Liver (tissue), 9 donors: ENCODE data around the gene SMYD5. TPM values are rescaled to one million over a fixed set of nuclear protein-coding genes. Genes with fewer than 3 reads are reported as not detected.

Experiments
- DNase-seq: peaks from one replicate; pipeline ENCODE4 v3.0.0-alpha.2; 2017; ENCODE audit warnings: low spot score
- H3K27ac ChIP-seq, 2 donors: one replicate each; pipeline ENCODE4 v1.7.0; 2013; ENCODE audit warnings: inconsistent platforms in 2 of 2, low read length in 2 of 2, control low read depth in 1 of 2, low read depth in 1 of 2, mild to moderate bottlenecking in 1 of 2
- H3K27me3 ChIP-seq, 4 donors: one replicate each; pipeline versions ENCODE4 v1.6.1 to v1.7.0; 2013; ENCODE audit warnings: low read length in 3 of 4, inconsistent platforms in 1 of 4, mild to moderate bottlenecking in 1 of 4, moderate library complexity in 1 of 4; ENCODE audit not compliant: control insufficient read depth in 4 of 4, insufficient read depth in 4 of 4
- H3K36me3 ChIP-seq, 4 donors: one replicate each; pipeline versions ENCODE4 v1.6.1 to v1.7.0; 2013; ENCODE audit warnings: low read length in 3 of 4, mild to moderate bottlenecking in 3 of 4, low read depth in 1 of 4, moderate library complexity in 1 of 4; ENCODE audit not compliant: control insufficient read depth in 4 of 4, insufficient read depth in 3 of 4
- H3K4me1 ChIP-seq, 4 donors: one replicate each; pipeline versions ENCODE4 v1.6.1 to v1.7.0; 2013; ENCODE audit warnings: low read length in 3 of 4, mild to moderate bottlenecking in 3 of 4, moderate library complexity in 1 of 4; ENCODE audit not compliant: control insufficient read depth in 4 of 4, insufficient read depth in 4 of 4
- H3K4me3 ChIP-seq, 3 donors: one replicate each; pipeline versions ENCODE4 v1.6.1 to v1.7.0; 2013; ENCODE audit warnings: low read length in 3 of 3, control low read depth in 1 of 3, low read depth in 1 of 3, mild to moderate bottlenecking in 1 of 3
- H3K9ac ChIP-seq, 2 donors: one replicate each; pipeline ENCODE4 v1.7.0; 2013; ENCODE audit warnings: low read length in 2 of 2, mild to moderate bottlenecking in 2 of 2, moderate library complexity in 2 of 2, control low read depth in 1 of 2, low read depth in 1 of 2
- H3K9me3 ChIP-seq, 4 donors: one replicate each; pipeline versions ENCODE4 v1.6.1 to v1.7.0; 2013; ENCODE audit warnings: low read length in 3 of 4; ENCODE audit not compliant: control insufficient read depth in 4 of 4
- EGR1 ChIP-seq, 2 donors: IDR thresholded peaks; 2 replicates each; pipeline ENCODE4 v1.6.1; 2016 to 2018; ENCODE audit warnings: antibody characterized with exemption in 2 of 2, low read depth in 2 of 2
- FOXA1 ChIP-seq: IDR thresholded peaks from 2 replicates; pipeline ENCODE4 v1.6.1; 2016; ENCODE audit warnings: antibody characterized with exemption
- FOXA2 ChIP-seq: IDR thresholded peaks from 2 replicates; pipeline ENCODE4 v1.6.1; 2016; ENCODE audit warnings: antibody characterized with exemption
- GABPA ChIP-seq, 2 donors: IDR thresholded peaks in 1 of 2; conservative IDR thresholded peaks in 1 of 2; 2 replicates each; pipeline ENCODE4 v1.6.1; 2016; ENCODE audit warnings: antibody characterized with exemption in 2 of 2, mild to moderate bottlenecking in 1 of 2, moderate library complexity in 1 of 2
- HNF4A ChIP-seq, 2 donors: conservative IDR thresholded peaks; 2 replicates each; pipeline ENCODE4 v1.6.1; 2016; ENCODE audit warnings: antibody characterized with exemption in 2 of 2, mild to moderate bottlenecking in 2 of 2
- HNF4G ChIP-seq: IDR thresholded peaks from 2 replicates; pipeline ENCODE4 v1.6.1; 2016; ENCODE audit warnings: antibody characterized with exemption
- JUND ChIP-seq, 2 donors: IDR thresholded peaks; 2 replicates each; pipeline ENCODE4 v1.6.1; 2016; ENCODE audit warnings: antibody characterized with exemption in 2 of 2
- MAX ChIP-seq: IDR thresholded peaks from 2 replicates; pipeline ENCODE4 v1.6.1; 2016; ENCODE audit warnings: antibody characterized with exemption
- NR2F2 ChIP-seq: IDR thresholded peaks from 2 replicates; pipeline ENCODE4 v1.6.1; 2016; ENCODE audit warnings: antibody characterized with exemption
- RXRA ChIP-seq, 2 donors: IDR thresholded peaks; 2 replicates each; pipeline ENCODE4 v1.6.1; 2017 to 2018; ENCODE audit warnings: antibody characterized with exemption in 2 of 2, mild to moderate bottlenecking in 1 of 2
- WGBS: extraction: QIAGEN DNeasy Blood & Tissue Kit; methylation state at CpG from one replicate; pipeline ENCODE4 v1.1.7; 2013; 5-methylcytosine and 5-hydroxymethylcytosine counted together
- polyA plus RNA-seq, 2 donors: library from polyadenylated mRNA; stranded (reverse) in 1 of 2; unstranded in 1 of 2; fragments of 200-250 nt in 1 of 2; fragments of >200 nt in 1 of 2; fragmentation: Nextera tagmentation in 1 of 2; extraction: Ambion mirVana in 1 of 2; gene quantifications; one replicate each; pipeline versions ENCODE4 v1.2.1 to v1.2.3, GENCODE V29; 2013 to 2015
- total RNA-seq, 2 donors: library from RNA; depleted of rRNA; stranded (reverse); fragments of >200 nt; gene quantifications; one replicate each; pipeline ENCODE4 v1.2.3, GENCODE V29; 2014
- TF ChIP-seq, protein P1 (sequence below): IDR thresholded peaks from 2 replicates; pipeline ENCODE4 v1.6.1; 2016; ENCODE audit warnings: antibody characterized with exemption
- donor health status: healthy.
- donor health status: healthy.
- donor health status: healthy.
- donor health status: healthy.
- donor health status: healthy.

Gene SMYD5
- total and polyA plus RNA-seq, 4 donors = 3.9 to 8.8 (median 5.8) TPM

DNA sequence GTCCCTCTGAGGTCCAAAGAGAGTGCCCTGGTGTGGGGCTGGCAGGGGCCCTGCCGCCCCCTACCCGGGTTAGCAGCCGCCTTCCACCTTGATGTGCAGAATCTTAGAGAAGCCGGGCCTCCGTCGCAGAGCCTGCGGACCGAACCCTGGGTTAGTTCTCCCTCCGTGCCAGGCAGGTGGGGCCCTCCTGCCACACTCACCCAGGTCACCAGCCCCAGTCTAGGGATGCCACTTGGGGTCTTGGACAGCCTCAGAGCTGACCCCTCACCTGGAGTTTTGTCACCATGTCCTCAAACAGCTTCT, 44.8 kb downstream of the SMYD5 start:
- Histone ChIP-seq H3K9me3 (no peaks in the 10 kb centered on the region), H3K27ac (no peak overlapping the region), H3K27me3 (no peaks in the 10 kb centered on the region), H3K36me3 (peaks cover 0 to 8% (median 4%) of the 10 kb centered on the region in 4 donors), H3K9ac (no peak overlapping the region), H3K4me1 (no peaks in the 10 kb centered on the region), H3K4me3 (no peak overlapping the region)
- 94% methylated on average over 9 of the region's 9 CpGs for WGBS
- no peak for DNase-seq
- TF ChIP-seq GABPA (IDR thresholded peaks at IDR 0.05 in 1 of 2, conservative IDR thresholded peaks at IDR 0.05 in 1 of 2) (no peak), HNF4G (no peak), FOXA1 (no peak), JUND (IDR thresholded peaks at IDR 0.05) (no peak), EGR1 (IDR thresholded peaks at IDR 0.05; ENCODE audit: low read depth in 2 of 2) (no peak), HNF4A (conservative IDR thresholded peaks at IDR 0.05) (no peak)

DNA sequence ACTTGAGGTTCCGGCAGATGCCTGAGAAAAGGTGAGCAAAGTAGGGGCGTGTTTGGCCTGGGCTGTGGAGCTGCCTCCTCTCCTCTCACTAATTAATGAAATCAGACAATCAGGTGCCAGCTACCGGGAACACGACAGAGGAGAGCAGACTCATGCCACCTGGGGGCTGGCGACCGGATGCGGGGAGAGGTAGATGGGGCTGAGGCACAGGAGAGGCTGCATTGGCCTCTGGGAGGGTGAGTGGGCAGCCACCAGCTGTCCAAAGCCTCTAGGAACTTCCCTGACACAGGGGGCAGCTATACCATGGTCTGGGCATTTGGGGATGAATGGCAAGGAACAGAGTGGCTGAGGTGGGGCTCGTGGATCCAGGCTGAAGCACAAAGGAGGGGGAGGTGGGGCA, 45.2 kb downstream of the SMYD5 start:
- no peak for TF ChIP-seq RXRA (IDR thresholded peaks at IDR 0.05)
- TF ChIP-seq HNF4G = no peak
- TF ChIP-seq, protein P1, sequence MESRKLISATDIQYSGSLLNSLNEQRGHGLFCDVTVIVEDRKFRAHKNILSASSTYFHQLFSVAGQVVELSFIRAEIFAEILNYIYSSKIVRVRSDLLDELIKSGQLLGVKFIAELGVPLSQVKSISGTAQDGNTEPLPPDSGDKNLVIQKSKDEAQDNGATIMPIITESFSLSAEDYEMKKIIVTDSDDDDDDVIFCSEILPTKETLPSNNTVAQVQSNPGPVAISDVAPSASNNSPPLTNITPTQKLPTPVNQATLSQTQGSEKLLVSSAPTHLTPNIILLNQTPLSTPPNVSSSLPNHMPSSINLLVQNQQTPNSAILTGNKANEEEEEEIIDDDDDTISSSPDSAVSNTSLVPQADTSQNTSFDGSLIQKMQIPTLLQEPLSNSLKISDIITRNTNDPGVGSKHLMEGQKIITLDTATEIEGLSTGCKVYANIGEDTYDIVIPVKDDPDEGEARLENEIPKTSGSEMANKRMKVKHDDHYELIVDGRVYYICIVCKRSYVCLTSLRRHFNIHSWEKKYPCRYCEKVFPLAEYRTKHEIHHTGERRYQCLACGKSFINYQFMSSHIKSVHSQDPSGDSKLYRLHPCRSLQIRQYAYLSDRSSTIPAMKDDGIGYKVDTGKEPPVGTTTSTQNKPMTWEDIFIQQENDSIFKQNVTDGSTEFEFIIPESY = no peak
- no peak overlapping the region for H3K27ac ChIP-seq
- DNase-seq = no peak
- no peaks in the 10 kb centered on the region for H3K4me1 ChIP-seq
- H3K36me3 ChIP-seq = peaks cover 0 to 4% (median under 1%) of the 10 kb centered on the region in 4 donors
- no peaks in the 10 kb centered on the region for H3K9me3 ChIP-seq
- no peaks in the 10 kb centered on the region for H3K27me3 ChIP-seq
- no peak overlapping the region for H3K4me3 ChIP-seq
- no peak overlapping the region for H3K9ac ChIP-seq
- 88% methylated on average over 8 of the region's 8 CpGs for WGBS

GRCh38 chr2:73259704-73260337, 45.8 kb downstream of the SMYD5 start:
- no peaks in the 10 kb centered on the region for H3K36me3 ChIP-seq
- H3K27me3 ChIP-seq = no peaks in the 10 kb centered on the region
- DNase-seq = no peak
- WGBS = 89% methylated on average over 4 of the region's 4 CpGs
- H3K4me3 ChIP-seq = no peak overlapping the region
- no peak overlapping the region for H3K27ac ChIP-seq
- H3K9ac ChIP-seq = no peak overlapping the region
- no peaks in the 10 kb centered on the region for H3K4me1 ChIP-seq
- H3K9me3 ChIP-seq = no peaks in the 10 kb centered on the region
- TF ChIP-seq HNF4G (no peak), NR2F2 (no peak), GABPA (IDR thresholded peaks at IDR 0.05 in 1 of 2, conservative IDR thresholded peaks at IDR 0.05 in 1 of 2) (no peak), EGR1 (IDR thresholded peaks at IDR 0.05; ENCODE audit: low read depth in 2 of 2) (no peak), FOXA2 (no peak), RXRA (IDR thresholded peaks at IDR 0.05) (no peak), HNF4A (conservative IDR thresholded peaks at IDR 0.05) (no peak), JUND (IDR thresholded peaks at IDR 0.05) (no peak), FOXA1 (no peak), MAX (no peak)
